ENCODE measurements around the gene GAD1. TPM values are rescaled to one million over a fixed set of nuclear protein-coding genes. Genes with fewer than 3 reads are reported as not detected.
A peak's percentile ranks its signal among the peaks of the same experiment; 100 is the strongest.

Gene GAD1
- total RNA-seq, 1 experiment from 2014 or later: 2.5 TPM

DNA sequence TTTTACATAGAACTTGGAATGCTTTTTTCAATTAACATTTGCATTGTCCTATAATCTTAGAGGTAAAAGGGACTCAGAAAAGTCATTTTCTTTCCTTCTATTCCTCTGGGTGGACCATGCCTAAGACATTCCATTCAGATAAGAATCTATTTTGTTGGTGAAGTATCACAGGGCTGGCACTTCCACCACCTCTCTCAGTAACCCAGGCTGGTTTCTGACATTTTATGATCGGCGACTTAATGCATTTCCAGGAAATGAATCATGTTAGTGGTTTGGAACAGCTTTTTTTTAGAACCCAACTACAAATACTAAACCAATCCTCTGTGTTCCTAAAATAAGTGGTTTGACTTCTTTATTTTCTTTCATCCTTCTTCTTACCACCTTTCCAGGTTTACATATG lies 27.0 kb downstream of the GAD1 start:
- no peak for ATAC-seq
- no peak for TF ChIP-seq MYBL2 (CRISPR knock-in tag; IDR thresholded peaks at IDR 0.05)
- TF ChIP-seq TP53 (CRISPR knock-in tag; IDR thresholded peaks at IDR 0.05): no peak
- TF ChIP-seq ZBTB21 (CRISPR knock-in tag; IDR thresholded peaks at IDR 0.05; ENCODE audit: borderline replicate concordance): no peak
- TF ChIP-seq SP1 (CRISPR knock-in tag; conservative IDR thresholded peaks at IDR 0.05): no peak
- TF ChIP-seq, protein P1, sequence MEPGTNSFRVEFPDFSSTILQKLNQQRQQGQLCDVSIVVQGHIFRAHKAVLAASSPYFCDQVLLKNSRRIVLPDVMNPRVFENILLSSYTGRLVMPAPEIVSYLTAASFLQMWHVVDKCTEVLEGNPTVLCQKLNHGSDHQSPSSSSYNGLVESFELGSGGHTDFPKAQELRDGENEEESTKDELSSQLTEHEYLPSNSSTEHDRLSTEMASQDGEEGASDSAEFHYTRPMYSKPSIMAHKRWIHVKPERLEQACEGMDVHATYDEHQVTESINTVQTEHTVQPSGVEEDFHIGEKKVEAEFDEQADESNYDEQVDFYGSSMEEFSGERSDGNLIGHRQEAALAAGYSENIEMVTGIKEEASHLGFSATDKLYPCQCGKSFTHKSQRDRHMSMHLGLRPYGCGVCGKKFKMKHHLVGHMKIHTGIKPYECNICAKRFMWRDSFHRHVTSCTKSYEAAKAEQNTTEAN (CRISPR knock-in tag; IDR thresholded peaks at IDR 0.05): no peak
- no peak for TF ChIP-seq ZNF532 (CRISPR knock-in tag; IDR thresholded peaks at IDR 0.05; ENCODE audit: borderline replicate concordance)
- no peak for TF ChIP-seq E2F4 (CRISPR knock-in tag; IDR thresholded peaks at IDR 0.05; ENCODE audit: borderline replicate concordance, low read depth)
- TF ChIP-seq, protein P2, sequence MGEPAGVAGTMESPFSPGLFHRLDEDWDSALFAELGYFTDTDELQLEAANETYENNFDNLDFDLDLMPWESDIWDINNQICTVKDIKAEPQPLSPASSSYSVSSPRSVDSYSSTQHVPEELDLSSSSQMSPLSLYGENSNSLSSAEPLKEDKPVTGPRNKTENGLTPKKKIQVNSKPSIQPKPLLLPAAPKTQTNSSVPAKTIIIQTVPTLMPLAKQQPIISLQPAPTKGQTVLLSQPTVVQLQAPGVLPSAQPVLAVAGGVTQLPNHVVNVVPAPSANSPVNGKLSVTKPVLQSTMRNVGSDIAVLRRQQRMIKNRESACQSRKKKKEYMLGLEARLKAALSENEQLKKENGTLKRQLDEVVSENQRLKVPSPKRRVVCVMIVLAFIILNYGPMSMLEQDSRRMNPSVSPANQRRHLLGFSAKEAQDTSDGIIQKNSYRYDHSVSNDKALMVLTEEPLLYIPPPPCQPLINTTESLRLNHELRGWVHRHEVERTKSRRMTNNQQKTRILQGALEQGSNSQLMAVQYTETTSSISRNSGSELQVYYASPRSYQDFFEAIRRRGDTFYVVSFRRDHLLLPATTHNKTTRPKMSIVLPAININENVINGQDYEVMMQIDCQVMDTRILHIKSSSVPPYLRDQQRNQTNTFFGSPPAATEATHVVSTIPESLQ (CRISPR knock-in tag; IDR thresholded peaks at IDR 0.05): no peak
- TF ChIP-seq, protein P3, sequence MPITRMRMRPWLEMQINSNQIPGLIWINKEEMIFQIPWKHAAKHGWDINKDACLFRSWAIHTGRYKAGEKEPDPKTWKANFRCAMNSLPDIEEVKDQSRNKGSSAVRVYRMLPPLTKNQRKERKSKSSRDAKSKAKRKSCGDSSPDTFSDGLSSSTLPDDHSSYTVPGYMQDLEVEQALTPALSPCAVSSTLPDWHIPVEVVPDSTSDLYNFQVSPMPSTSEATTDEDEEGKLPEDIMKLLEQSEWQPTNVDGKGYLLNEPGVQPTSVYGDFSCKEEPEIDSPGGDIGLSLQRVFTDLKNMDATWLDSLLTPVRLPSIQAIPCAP (CRISPR knock-in tag; IDR thresholded peaks at IDR 0.05): no peak
- no peak for TF ChIP-seq ERG (CRISPR knock-in tag; IDR thresholded peaks at IDR 0.05)
- no peak for TF ChIP-seq ZNF138 (CRISPR knock-in tag; conservative IDR thresholded peaks at IDR 0.05)
- ChIA-PET POLR2A (no interaction called here), CTCF (interaction anchor here (3.0 kb wide), 1 partner anchor 29 kb away, joined by 53 read pairs; no protein-coding TSS in a partner anchor)
- H3K36me3 Mint-ChIP-seq: no peaks in the 10 kb centered on the region
- H3K27ac Mint-ChIP-seq: no peak overlapping the region
- H3K4me3 Mint-ChIP-seq: no peak overlapping the region
- H3K27me3 Mint-ChIP-seq (ENCODE audit: low read depth): no peaks in the 10 kb centered on the region
- no peak for DNase-seq (ENCODE audit: low spot score)
- no peaks in the 10 kb centered on the region for H3K4me1 Mint-ChIP-seq
- 0 out of 2 replicates have a peak, but pooled peaks cover 2% of the 10 kb centered on the region for H3K9me3 Mint-ChIP-seq

- ChIA-PET POLR2A (interaction anchor here (0.8 kb wide), 1 partner anchor 35 kb away, joined by 7 read pairs; no protein-coding TSS in a partner anchor), CTCF (interaction anchor here (0.6 to 3.0 kb wide), 45 partner anchors 9 to 777 kb away, joined by 3 to 53 read pairs (median 6); partner anchors contain the start of gene GORASP2)
- no peaks in the 10 kb centered on the region for H3K36me3 Mint-ChIP-seq
- peaks cover 3% of the 10 kb centered on the region; the same call in 1 of the 2 replicates for H3K27me3 Mint-ChIP-seq (ENCODE audit: low read depth)
- H3K4me1 Mint-ChIP-seq: no peaks in the 10 kb centered on the region
- H3K9me3 Mint-ChIP-seq: peaks cover 6% of the 10 kb centered on the region; the same call in 1 of the 2 replicates
- DNase-seq (ENCODE audit: low spot score): peak; percentile 77
- no peak overlapping the region for H3K27ac Mint-ChIP-seq
- no peak overlapping the region for H3K4me3 Mint-ChIP-seq
- ATAC-seq: peak; percentile 91
- TF ChIP-seq ZNF416 (CRISPR knock-in tag; IDR thresholded peaks at IDR 0.05): no peak
- TF ChIP-seq, protein P4, sequence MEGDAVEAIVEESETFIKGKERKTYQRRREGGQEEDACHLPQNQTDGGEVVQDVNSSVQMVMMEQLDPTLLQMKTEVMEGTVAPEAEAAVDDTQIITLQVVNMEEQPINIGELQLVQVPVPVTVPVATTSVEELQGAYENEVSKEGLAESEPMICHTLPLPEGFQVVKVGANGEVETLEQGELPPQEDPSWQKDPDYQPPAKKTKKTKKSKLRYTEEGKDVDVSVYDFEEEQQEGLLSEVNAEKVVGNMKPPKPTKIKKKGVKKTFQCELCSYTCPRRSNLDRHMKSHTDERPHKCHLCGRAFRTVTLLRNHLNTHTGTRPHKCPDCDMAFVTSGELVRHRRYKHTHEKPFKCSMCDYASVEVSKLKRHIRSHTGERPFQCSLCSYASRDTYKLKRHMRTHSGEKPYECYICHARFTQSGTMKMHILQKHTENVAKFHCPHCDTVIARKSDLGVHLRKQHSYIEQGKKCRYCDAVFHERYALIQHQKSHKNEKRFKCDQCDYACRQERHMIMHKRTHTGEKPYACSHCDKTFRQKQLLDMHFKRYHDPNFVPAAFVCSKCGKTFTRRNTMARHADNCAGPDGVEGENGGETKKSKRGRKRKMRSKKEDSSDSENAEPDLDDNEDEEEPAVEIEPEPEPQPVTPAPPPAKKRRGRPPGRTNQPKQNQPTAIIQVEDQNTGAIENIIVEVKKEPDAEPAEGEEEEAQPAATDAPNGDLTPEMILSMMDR (IDR thresholded peaks at IDR 0.05): peak; percentile 73
- TF ChIP-seq, protein P5, sequence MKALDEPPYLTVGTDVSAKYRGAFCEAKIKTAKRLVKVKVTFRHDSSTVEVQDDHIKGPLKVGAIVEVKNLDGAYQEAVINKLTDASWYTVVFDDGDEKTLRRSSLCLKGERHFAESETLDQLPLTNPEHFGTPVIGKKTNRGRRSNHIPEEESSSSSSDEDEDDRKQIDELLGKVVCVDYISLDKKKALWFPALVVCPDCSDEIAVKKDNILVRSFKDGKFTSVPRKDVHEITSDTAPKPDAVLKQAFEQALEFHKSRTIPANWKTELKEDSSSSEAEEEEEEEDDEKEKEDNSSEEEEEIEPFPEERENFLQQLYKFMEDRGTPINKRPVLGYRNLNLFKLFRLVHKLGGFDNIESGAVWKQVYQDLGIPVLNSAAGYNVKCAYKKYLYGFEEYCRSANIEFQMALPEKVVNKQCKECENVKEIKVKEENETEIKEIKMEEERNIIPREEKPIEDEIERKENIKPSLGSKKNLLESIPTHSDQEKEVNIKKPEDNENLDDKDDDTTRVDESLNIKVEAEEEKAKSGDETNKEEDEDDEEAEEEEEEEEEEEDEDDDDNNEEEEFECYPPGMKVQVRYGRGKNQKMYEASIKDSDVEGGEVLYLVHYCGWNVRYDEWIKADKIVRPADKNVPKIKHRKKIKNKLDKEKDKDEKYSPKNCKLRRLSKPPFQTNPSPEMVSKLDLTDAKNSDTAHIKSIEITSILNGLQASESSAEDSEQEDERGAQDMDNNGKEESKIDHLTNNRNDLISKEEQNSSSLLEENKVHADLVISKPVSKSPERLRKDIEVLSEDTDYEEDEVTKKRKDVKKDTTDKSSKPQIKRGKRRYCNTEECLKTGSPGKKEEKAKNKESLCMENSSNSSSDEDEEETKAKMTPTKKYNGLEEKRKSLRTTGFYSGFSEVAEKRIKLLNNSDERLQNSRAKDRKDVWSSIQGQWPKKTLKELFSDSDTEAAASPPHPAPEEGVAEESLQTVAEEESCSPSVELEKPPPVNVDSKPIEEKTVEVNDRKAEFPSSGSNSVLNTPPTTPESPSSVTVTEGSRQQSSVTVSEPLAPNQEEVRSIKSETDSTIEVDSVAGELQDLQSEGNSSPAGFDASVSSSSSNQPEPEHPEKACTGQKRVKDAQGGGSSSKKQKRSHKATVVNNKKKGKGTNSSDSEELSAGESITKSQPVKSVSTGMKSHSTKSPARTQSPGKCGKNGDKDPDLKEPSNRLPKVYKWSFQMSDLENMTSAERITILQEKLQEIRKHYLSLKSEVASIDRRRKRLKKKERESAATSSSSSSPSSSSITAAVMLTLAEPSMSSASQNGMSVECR (CRISPR knock-in tag; IDR thresholded peaks at IDR 0.05; ENCODE audit: borderline replicate concordance): no peak
- no peak for TF ChIP-seq ZNF219 (CRISPR knock-in tag; IDR thresholded peaks at IDR 0.05; ENCODE audit: borderline replicate concordance)
- TF ChIP-seq CBFB (CRISPR knock-in tag; IDR thresholded peaks at IDR 0.05; ENCODE audit: low read depth): no peak
- no peak for TF ChIP-seq NFATC4 (CRISPR knock-in tag; IDR thresholded peaks at IDR 0.05)
Measured at GRCh38 chr2:170845343-170845742, 28.7 kb downstream of the GAD1 start.

Data from WTC11 (cell line).